GM18861 (cell line): ENCODE measurements around the gene NRIP3.
"Not testable (repeated sequence)": the region's sequence is repeated elsewhere in the genome, so short reads cannot be mapped to it uniquely, and the experiment has no call there.

Experiments used
- ATAC-seq: cut with Tn5 transposase; IDR thresholded peaks from one replicate; pipeline ENCODE4 v1.9.1; 2021; ENCODE audit not compliant: unreplicated experiment

NRIP3 gene

GRCh38 chr11:9016916-9017642 lies 13.3 kb upstream of the NRIP3 start:
- ATAC-seq: no peak

- ATAC-seq: no peak
These were observed 11.9 kb upstream of the NRIP3 start for GRCh38 chr11:9015677-9016076.

GRCh38 chr11:9014826-9015225 lies 11.0 kb upstream of the NRIP3 start:
- no peak for ATAC-seq

DNA sequence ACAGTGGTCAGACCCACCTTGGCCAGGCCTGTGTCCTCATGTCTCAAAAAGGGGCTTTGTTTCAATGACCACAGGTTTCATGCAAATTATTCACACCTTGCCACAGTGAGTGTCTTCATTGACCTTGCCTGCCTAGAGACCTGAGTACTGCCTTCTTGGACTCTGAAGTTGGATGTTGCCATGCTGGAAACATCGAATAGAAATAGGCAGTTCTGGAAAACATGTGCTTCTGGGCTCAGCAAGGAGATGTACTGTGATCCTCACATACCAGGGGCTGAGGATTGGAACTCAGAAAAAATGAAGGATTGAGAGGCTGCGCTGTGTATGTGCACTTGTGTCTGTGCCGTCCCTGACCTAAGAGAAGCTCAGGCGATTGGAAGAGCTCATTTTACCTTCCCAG lies 9.6 kb upstream of the NRIP3 start:
- ATAC-seq: no peak

GRCh38 chr11:9009538-9009937 lies 5.7 kb upstream of the NRIP3 start:
- ATAC-seq: not testable (repeated sequence)

DNA sequence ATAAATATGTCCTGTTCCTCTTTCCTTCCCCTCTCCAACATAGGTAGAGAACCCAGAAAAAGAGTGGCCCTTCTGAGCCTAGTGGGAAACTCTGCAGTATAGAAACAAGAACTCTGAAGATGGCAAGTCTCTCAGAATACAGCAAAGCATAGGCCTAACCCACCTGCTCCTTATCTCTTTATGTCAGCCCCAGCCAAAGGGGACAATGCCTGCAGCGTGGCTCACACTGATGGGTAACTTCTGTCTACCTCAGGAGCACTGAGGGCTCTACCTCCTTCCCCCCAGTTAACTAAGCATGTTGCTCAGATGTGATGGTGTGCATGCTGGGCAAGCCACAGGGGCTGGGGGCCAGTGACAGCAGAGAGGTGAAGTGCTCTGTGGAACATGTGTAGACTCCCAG lies 4.9 kb upstream of the NRIP3 start:
- ATAC-seq: no peak

DNA sequence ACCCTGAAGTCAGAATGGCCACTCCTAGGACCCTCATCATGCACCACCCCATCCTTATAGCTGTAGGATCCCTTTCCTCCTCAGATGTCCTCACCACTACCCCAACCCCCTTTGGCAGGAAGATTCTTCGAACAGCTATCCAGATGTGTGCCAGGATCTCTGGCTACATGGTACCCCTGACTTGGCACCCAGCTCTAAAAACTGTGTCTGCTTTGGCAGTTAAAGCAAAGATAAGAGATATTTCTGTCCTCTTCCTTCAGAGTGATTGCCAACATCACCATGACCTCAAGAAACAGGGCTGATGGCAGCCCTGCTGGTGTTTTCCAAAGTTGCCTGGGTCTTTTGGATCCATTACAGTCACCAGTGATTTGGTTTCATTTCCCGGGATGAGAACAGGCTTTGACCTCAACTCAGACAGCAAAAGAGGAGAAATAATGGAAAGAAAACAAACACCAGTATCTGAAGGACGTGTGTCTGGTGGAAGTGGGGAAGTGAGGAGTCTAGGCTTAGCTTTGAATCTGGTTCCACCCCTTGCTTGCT lies 4.3 kb upstream of the NRIP3 start:
- no peak for ATAC-seq

DNA sequence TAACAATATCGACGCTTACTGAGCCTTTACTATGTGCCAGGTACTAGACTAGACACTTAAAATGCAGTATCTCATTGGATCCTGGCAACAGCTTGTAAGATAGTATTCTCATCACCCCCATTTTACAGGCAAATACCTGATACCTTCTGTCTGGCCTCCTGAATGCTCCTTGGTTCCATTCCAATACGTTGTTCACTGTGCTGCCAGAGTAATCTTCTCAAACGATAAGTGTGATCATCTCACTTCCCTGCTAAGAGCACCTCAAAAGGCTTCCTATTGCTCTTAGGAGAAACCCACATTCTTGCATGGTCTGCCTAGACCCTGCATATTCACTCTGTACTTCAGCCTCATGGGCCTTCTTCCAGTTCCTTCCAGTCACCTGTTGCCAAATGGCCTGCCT lies 1.3 kb upstream of the NRIP3 start:
- no peak for ATAC-seq

DNA sequence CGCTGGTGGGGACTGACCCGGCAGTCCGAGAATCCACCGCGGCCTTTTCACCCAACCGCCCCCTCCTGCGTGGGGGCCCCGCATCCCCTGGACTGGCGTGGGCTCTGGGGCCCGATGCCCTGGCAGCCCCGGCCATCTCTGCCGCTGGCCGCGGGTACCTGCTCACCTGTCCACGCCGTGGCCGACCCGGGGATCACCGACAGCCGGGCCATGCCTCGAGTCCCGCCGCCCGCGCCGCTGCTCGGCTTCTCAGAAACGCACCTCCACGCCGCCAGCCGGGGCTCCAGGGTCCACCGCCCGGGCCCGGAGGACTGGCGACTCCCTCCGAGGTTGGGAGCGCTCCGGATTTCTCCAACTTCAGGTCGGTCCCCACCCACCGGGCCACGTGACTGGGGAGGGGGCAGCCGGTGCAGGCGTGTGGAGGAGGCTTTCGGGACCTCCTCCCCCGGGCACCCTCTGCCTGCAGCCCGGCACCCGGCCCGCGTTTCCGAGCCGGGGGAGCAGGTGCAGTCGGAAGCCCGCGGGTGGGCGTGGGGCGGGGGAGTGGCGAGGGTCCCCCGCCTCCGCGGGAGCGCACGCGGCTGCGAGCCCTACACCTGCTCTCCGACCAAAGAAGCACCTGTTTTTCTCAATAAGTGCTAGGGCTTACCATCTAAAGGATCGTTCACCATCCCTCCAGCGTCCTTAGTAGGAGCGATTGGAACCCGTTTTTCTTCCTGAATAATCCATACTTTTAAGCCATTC lies 554 bp upstream of the NRIP3 start:
- ATAC-seq: no peak

DNA sequence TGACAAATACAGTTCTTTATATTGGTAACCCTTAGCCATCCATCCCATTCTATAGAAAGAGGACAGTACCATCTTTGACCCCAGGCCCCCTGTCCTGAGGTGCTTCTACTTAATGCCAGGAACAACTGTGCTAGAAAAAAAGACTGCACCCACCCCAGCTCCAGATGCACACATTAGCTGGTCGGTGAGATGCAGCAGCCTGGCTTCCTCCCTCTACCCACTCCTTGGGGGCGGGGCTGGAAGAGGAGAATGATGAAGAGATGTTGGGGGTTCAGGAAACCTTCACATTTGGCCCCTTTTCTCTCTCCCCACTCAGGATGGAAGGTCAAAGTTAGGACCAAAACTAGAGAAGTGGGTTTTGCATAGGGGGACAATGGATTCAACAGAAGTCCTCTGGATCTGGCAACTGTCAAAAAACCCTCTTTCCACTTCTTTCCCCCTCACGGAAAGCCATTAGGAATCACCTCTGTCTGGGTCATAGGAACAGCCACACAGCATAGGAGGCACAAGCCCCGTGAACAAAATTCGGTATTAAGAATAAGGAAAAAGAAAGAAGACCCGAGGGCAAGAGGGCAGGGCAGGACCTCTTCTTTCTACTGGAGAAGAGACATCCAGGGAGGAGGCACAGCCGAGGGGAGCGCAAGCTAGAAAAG lies 755 bp downstream of the NRIP3 start:
- no peak for ATAC-seq

DNA sequence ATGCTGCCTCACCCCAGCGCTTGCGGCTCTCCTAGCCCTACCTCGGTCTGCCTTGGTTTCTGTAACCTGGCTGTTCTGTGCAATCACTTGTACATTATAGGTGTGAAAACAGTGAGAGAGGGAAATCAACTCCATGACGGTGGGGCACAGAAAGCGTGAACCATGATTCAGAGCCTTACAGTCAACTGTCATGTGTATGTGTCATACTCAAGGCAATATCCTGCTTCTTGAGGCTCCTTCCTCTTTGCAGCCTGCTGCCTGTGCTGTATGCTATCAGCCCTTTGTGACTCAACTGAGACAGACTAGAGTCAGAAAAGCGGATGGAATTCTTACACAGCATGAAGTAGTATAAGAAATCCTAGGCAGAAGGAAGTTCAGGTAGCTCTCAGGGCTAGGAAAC lies 2.1 kb downstream of the NRIP3 start:
- no peak for ATAC-seq

DNA sequence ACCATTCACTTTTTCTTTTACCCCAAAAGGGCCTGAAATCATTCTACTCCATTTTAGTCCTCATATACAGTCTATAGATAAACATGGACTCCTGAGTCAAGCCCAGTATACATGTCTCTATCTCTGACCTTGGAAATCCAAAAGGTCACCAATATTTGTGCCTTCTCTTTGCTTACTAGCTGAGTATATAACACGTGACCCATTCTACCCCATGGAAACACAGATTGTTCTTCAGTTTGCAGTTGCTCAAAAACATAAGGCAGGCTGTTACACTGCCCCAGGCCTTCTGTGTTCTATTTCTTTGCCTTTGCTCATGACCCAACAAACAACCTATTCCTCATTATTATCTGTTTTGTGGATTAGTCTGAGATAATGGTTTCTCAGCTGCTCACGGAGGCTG lies 5.8 kb downstream of the NRIP3 start:
- no peak for ATAC-seq

GRCh38 chr11:8997451-8997850 lies 6.3 kb downstream of the NRIP3 start:
- no peak for ATAC-seq

DNA sequence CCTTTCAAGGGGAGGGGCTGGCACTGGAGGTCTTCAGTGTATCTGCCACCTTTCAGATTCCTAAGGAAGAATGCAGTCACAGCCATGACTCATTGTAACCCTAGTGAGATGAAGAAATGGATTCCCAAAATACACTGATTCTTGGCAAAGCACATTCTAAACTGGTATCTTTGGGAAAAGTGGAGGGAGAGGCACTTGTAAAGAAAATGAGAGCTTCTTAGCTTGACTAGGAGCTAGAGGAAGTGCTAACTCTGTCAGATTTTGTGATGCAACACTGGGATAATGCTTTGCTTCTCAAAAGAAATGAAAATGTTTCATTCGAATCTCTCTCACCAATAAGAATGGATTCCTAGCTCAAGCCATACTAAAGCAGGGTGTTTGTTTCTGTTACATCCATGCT lies 14.3 kb downstream of the NRIP3 start:
- no peak for ATAC-seq

GRCh38 chr11:8988329-8989234 lies 15.2 kb downstream of the NRIP3 start:
- no peak for ATAC-seq

DNA sequence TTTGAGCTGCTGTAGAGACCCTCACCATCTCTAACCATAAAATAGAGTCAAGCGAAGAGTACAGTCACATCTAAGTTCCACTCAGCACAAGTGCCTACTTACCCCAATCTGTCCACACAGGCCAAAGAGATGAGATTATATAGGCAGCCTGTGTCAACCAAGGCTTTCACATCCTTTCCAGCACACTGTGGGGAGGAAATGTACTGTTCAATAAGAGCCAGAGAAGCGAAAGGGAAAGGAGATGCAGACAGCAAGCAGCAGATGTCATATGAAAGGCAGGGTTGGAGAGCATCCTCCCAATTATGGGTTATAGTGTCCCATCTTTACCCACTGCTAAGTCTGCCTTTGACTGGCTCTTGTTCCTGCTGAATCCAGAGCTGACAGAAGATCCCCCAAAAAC lies 16.4 kb downstream of the NRIP3 start:
- no peak for ATAC-seq

GRCh38 chr11:8986772-8987171 lies 17.0 kb downstream of the NRIP3 start:
- ATAC-seq: not testable (repeated sequence)

GRCh38 chr11:8985462-8985861 lies 18.3 kb downstream of the NRIP3 start:
- no peak for ATAC-seq

DNA sequence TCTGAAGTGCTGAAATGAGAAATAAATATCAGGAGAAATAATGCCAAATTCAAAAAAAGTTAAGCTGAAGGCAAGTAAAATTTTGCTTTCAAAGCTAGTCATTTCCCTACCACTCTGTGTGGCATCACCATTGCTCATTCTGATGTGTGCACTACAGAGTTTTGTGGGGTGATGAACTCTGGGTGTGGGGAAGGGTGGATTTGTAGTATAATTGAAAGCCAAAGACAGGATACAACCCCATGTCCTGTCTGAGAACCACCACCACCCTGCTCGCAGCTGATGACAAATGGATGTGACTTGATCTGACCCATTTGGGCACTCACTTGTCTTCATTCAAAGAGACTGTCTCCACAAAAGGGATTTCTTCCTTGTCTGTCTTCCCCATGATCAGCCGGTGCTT lies 20.2 kb downstream of the NRIP3 start:
- ATAC-seq: no peak

DNA sequence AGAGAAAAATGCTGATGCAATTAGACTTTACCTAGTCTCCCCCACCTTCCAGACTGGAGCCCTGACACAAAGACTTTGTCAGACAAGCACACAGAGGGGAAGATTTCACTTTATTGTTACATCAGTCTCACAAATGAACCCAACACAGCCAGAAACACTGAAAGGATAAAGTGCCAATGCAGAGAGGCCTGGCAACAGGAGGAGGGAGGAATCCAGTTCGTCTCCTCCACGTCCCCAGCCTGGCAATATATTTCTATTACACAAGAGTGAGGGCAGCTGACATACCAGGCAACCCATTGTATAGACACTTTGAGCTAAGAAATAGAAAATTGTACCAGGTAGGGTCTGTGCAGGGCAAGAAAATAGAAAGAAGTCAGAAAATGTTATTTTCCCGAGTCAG lies 23.3 kb downstream of the NRIP3 start:
- no peak for ATAC-seq

- ATAC-seq: not testable (repeated sequence)
These were observed 24.4 kb downstream of the NRIP3 start for GRCh38 chr11:8979365-8979764.
